ENCODE measurements around the gene LAD1.

The LAD1 gene

DNA sequence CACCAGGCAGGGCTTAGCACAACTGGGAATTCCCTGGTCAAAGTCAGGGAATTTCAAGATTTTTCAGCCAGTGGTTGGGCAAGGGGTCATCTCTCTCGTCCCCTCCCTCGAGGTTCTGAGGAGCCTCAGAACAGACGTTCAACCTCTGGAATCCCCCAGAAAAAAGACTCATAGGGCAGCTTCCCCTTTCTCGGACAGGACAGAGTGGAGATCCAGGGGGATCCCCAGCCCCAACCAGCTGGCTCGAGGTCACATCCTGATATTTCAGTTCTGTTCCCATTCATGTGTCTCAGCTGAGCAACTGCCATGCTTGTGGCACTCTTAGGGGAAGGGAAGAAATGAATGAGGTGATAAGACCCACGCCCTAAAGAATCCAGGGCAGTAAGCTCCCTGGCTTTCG lies 4.9 kb upstream of the LAD1 start:
- H3K4me3 ChIP-seq (ENCODE audit: low read length in 2 of 2), result no peak overlapping the region
- no peaks in the 10 kb centered on the region for H3K9me3 ChIP-seq (ENCODE audit: control insufficient read depth in 2 of 2, low read length in 2 of 2)
- no peak overlapping the region for H3K9ac ChIP-seq (ENCODE audit: low read length in 2 of 2)
- H3K36me3 ChIP-seq (ENCODE audit: control insufficient read depth in 2 of 2, insufficient read depth in 2 of 2, low read length in 2 of 2), result no peaks in the 10 kb centered on the region
- H3K27ac ChIP-seq (ENCODE audit: low read length), result no peak overlapping the region
- peaks cover 20 to 22% of the 10 kb centered on the region in 2 donors for H3K27me3 ChIP-seq (ENCODE audit: control insufficient read depth in 1 of 2, insufficient read depth in 2 of 2, low read length in 2 of 2)
- H3K4me1 ChIP-seq (ENCODE audit: control insufficient read depth, insufficient read depth, low read length), result peaks cover 7% of the 10 kb centered on the region

DNA sequence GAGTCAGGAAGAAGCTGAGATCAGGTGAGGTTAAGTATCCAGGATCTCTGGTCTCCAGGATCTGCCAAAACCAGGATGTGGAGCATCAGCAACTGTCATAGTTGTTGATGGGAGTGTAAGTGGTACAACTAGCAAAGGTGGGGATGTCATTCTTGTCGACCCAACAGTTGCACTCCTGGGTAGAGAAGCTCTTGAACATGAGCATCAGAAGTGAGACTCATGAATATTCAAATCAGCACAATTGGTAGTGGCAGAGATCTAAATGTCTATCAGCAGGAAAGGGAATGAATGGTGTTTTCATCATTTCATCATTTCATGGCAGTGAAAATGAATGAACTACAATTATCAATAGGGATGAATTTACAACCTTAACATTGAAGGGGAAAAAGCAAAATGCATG lies 4.2 kb upstream of the LAD1 start:
- Histone ChIP-seq H3K9ac (ENCODE audit: low read length in 2 of 2) (no peak overlapping the region), H3K27ac (ENCODE audit: low read length) (no peak overlapping the region), H3K27me3 (ENCODE audit: control insufficient read depth in 1 of 2, insufficient read depth in 2 of 2, low read length in 2 of 2) (peaks cover 27 to 28% of the 10 kb centered on the region in 2 donors), H3K4me1 (ENCODE audit: control insufficient read depth, insufficient read depth, low read length) (peaks cover 8% of the 10 kb centered on the region), H3K9me3 (ENCODE audit: control insufficient read depth in 2 of 2, low read length in 2 of 2) (no peaks in the 10 kb centered on the region), H3K36me3 (ENCODE audit: control insufficient read depth in 2 of 2, insufficient read depth in 2 of 2, low read length in 2 of 2) (no peaks in the 10 kb centered on the region), H3K4me3 (ENCODE audit: low read length in 2 of 2) (no peak overlapping the region)

- Histone ChIP-seq H3K27me3 (ENCODE audit: control insufficient read depth in 1 of 2, insufficient read depth in 2 of 2, low read length in 2 of 2) (peaks cover 32 to 39% of the 10 kb centered on the region in 2 donors), H3K4me1 (ENCODE audit: control insufficient read depth, insufficient read depth, low read length) (peaks cover 8% of the 10 kb centered on the region), H3K9ac (ENCODE audit: low read length in 2 of 2) (no peak overlapping the region), H3K27ac (ENCODE audit: low read length) (no peak overlapping the region), H3K9me3 (ENCODE audit: control insufficient read depth in 2 of 2, low read length in 2 of 2) (no peaks in the 10 kb centered on the region), H3K4me3 (ENCODE audit: low read length in 2 of 2) (no peak overlapping the region), H3K36me3 (ENCODE audit: control insufficient read depth in 2 of 2, insufficient read depth in 2 of 2, low read length in 2 of 2) (no peaks in the 10 kb centered on the region)
Observed at GRCh38 chr1:201401700-201402099, 2.6 kb upstream of the LAD1 start.

DNA sequence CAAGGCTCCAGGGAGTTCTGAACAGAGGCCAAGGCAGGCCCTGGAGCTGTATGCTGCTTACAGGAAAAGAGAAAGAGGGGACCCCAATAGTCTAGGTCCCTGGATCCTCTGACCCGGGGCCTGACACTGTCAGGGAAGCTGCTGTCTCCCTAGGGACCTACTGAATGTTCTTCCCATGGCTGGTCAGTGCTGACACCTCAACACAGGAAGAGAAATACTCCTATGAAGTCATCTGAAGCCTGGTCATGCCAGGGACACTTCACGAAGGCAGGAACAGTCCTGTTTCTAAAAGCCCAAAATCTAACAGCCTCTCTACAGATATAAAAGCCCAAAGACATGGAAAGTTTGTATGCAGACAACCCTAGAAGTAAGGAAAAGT lies 1.7 kb upstream of the LAD1 start:
- Histone ChIP-seq H3K4me1 (ENCODE audit: control insufficient read depth, insufficient read depth, low read length) (peaks cover 8% of the 10 kb centered on the region), H3K4me3 (ENCODE audit: low read length in 2 of 2) (no peak overlapping the region), H3K27me3 (ENCODE audit: control insufficient read depth in 1 of 2, insufficient read depth in 2 of 2, low read length in 2 of 2) (peaks cover 32 to 39% of the 10 kb centered on the region in 2 donors), H3K9ac (ENCODE audit: low read length in 2 of 2) (no peak overlapping the region), H3K9me3 (ENCODE audit: control insufficient read depth in 2 of 2, low read length in 2 of 2) (no peaks in the 10 kb centered on the region), H3K36me3 (ENCODE audit: control insufficient read depth in 2 of 2, insufficient read depth in 2 of 2, low read length in 2 of 2) (no peaks in the 10 kb centered on the region), H3K27ac (ENCODE audit: low read length) (no peak overlapping the region)

DNA sequence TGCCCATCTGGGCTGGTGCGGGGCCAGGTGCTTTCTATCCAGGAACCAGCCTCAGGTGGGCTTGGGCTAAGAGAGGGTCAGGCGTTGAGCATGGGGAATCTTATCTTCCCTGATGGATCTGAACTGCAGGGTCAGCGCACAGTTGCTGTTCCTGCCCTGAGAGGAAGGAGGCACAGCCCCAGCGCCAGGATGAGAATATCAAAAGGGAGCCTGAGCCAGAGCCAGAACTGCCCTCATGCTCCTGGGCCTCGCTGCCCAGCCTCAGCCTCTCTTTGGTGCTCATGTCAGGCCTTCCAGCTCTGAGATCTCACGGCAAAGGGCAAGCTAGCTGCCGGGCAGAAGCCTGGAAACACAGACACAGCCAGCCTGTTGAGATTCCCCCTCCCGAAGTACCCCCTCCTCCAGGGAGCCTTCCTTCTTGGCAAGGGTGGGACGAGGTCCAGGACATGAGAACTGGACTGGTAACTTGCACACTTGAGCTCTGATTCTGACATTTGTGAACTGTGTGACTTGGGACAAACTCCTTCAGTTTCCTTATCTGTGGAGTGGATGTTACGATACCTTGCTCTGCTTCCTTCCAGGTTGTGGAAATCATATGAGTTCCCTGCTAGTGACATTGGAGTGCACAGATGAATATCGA lies 1.2 kb upstream of the LAD1 start:
- Histone ChIP-seq H3K4me1 (ENCODE audit: control insufficient read depth, insufficient read depth, low read length) (peaks cover 8% of the 10 kb centered on the region), H3K9me3 (ENCODE audit: control insufficient read depth in 2 of 2, low read length in 2 of 2) (no peaks in the 10 kb centered on the region), H3K4me3 (ENCODE audit: low read length in 2 of 2) (no peak overlapping the region), H3K9ac (ENCODE audit: low read length in 2 of 2) (no peak overlapping the region), H3K27me3 (ENCODE audit: control insufficient read depth in 1 of 2, insufficient read depth in 2 of 2, low read length in 2 of 2) (peaks cover 32 to 39% of the 10 kb centered on the region in 2 donors), H3K36me3 (ENCODE audit: control insufficient read depth in 2 of 2, insufficient read depth in 2 of 2, low read length in 2 of 2) (no peaks in the 10 kb centered on the region), H3K27ac (ENCODE audit: low read length) (no peak overlapping the region)

- Histone ChIP-seq H3K9me3 (ENCODE audit: control insufficient read depth in 2 of 2, low read length in 2 of 2) (no peaks in the 10 kb centered on the region), H3K27ac (ENCODE audit: low read length) (no peak overlapping the region), H3K36me3 (ENCODE audit: control insufficient read depth in 2 of 2, insufficient read depth in 2 of 2, low read length in 2 of 2) (no peaks in the 10 kb centered on the region), H3K4me1 (ENCODE audit: control insufficient read depth, insufficient read depth, low read length) (peaks cover 8% of the 10 kb centered on the region), H3K9ac (ENCODE audit: low read length in 2 of 2) (no peak overlapping the region), H3K27me3 (ENCODE audit: control insufficient read depth in 1 of 2, insufficient read depth in 2 of 2, low read length in 2 of 2) (peaks cover 32 to 39% of the 10 kb centered on the region in 2 donors), H3K4me3 (ENCODE audit: low read length in 2 of 2) (no peak overlapping the region)
Observed at GRCh38 chr1:201399352-201400126, 415 bp upstream of the LAD1 start.

GRCh38 chr1:201397675-201398074 lies 1.4 kb downstream of the LAD1 start:
- H3K27ac ChIP-seq (ENCODE audit: low read length), result no peak overlapping the region
- no peak overlapping the region for H3K4me3 ChIP-seq (ENCODE audit: low read length in 2 of 2)
- peaks cover 8% of the 10 kb centered on the region for H3K4me1 ChIP-seq (ENCODE audit: control insufficient read depth, insufficient read depth, low read length)
- H3K27me3 ChIP-seq (ENCODE audit: control insufficient read depth in 1 of 2, insufficient read depth in 2 of 2, low read length in 2 of 2), result peaks cover 30 to 39% of the 10 kb centered on the region in 2 donors
- H3K36me3 ChIP-seq (ENCODE audit: control insufficient read depth in 2 of 2, insufficient read depth in 2 of 2, low read length in 2 of 2), result no peaks in the 10 kb centered on the region
- H3K9me3 ChIP-seq (ENCODE audit: control insufficient read depth in 2 of 2, low read length in 2 of 2), result no peaks in the 10 kb centered on the region
- no peak overlapping the region for H3K9ac ChIP-seq (ENCODE audit: low read length in 2 of 2)

- Histone ChIP-seq H3K9ac (ENCODE audit: low read length in 2 of 2) (no peak overlapping the region), H3K27me3 (ENCODE audit: control insufficient read depth in 1 of 2, insufficient read depth in 2 of 2, low read length in 2 of 2) (peaks cover 28 to 39% of the 10 kb centered on the region in 2 donors), H3K36me3 (ENCODE audit: control insufficient read depth in 2 of 2, insufficient read depth in 2 of 2, low read length in 2 of 2) (no peaks in the 10 kb centered on the region), H3K4me1 (ENCODE audit: control insufficient read depth, insufficient read depth, low read length) (peaks cover 8% of the 10 kb centered on the region), H3K27ac (ENCODE audit: low read length) (no peak overlapping the region), H3K9me3 (ENCODE audit: control insufficient read depth in 2 of 2, low read length in 2 of 2) (no peaks in the 10 kb centered on the region), H3K4me3 (ENCODE audit: low read length in 2 of 2) (no peak overlapping the region)
Observed at GRCh38 chr1:201396861-201397464, 2.2 kb downstream of the LAD1 start.

GRCh38 chr1:201395936-201396335 lies 3.2 kb downstream of the LAD1 start:
- no peaks in the 10 kb centered on the region for H3K9me3 ChIP-seq (ENCODE audit: control insufficient read depth in 2 of 2, low read length in 2 of 2)
- H3K36me3 ChIP-seq (ENCODE audit: control insufficient read depth in 2 of 2, insufficient read depth in 2 of 2, low read length in 2 of 2), result no peaks in the 10 kb centered on the region
- H3K4me1 ChIP-seq (ENCODE audit: control insufficient read depth, insufficient read depth, low read length), result peaks cover 8% of the 10 kb centered on the region
- no peak overlapping the region for H3K4me3 ChIP-seq (ENCODE audit: low read length in 2 of 2)
- H3K27ac ChIP-seq (ENCODE audit: low read length), result no peak overlapping the region
- no peak overlapping the region for H3K9ac ChIP-seq (ENCODE audit: low read length in 2 of 2)
- peaks cover 29 to 36% of the 10 kb centered on the region in 2 donors for H3K27me3 ChIP-seq (ENCODE audit: control insufficient read depth in 1 of 2, insufficient read depth in 2 of 2, low read length in 2 of 2)

- H3K27me3 ChIP-seq (ENCODE audit: control insufficient read depth in 1 of 2, insufficient read depth in 2 of 2, low read length in 2 of 2), result peaks cover 16 to 24% of the 10 kb centered on the region in 2 donors
- no peak overlapping the region for H3K9ac ChIP-seq (ENCODE audit: low read length in 2 of 2)
- peaks cover 7% of the 10 kb centered on the region for H3K4me1 ChIP-seq (ENCODE audit: control insufficient read depth, insufficient read depth, low read length)
- H3K36me3 ChIP-seq (ENCODE audit: control insufficient read depth in 2 of 2, insufficient read depth in 2 of 2, low read length in 2 of 2), result no peaks in the 10 kb centered on the region
- H3K9me3 ChIP-seq (ENCODE audit: control insufficient read depth in 2 of 2, low read length in 2 of 2), result no peaks in the 10 kb centered on the region
- H3K4me3 ChIP-seq (ENCODE audit: low read length in 2 of 2), result no peak overlapping the region
- H3K27ac ChIP-seq (ENCODE audit: low read length), result no peak overlapping the region
Observed at GRCh38 chr1:201394591-201394990, 4.5 kb downstream of the LAD1 start.

- H3K27ac ChIP-seq (ENCODE audit: low read length), result no peak overlapping the region
- no peaks in the 10 kb centered on the region for H3K9me3 ChIP-seq (ENCODE audit: control insufficient read depth in 2 of 2, low read length in 2 of 2)
- peaks cover 4 to 9% of the 10 kb centered on the region in 2 donors for H3K27me3 ChIP-seq (ENCODE audit: control insufficient read depth in 1 of 2, insufficient read depth in 2 of 2, low read length in 2 of 2)
- H3K4me3 ChIP-seq (ENCODE audit: low read length in 2 of 2), result no peak overlapping the region
- H3K9ac ChIP-seq (ENCODE audit: low read length in 2 of 2), result no peak overlapping the region
- no peaks in the 10 kb centered on the region for H3K4me1 ChIP-seq (ENCODE audit: control insufficient read depth, insufficient read depth, low read length)
- H3K36me3 ChIP-seq (ENCODE audit: control insufficient read depth in 2 of 2, insufficient read depth in 2 of 2, low read length in 2 of 2), result no peaks in the 10 kb centered on the region
Observed at GRCh38 chr1:201393076-201393475, 6.0 kb downstream of the LAD1 start.

All from stomach smooth muscle (tissue), 2 donors.